SK-N-SH (cell line): ENCODE data around the gene LONP2. TPM values are rescaled to one million over a fixed set of nuclear protein-coding genes. Genes with fewer than 3 reads are reported as not detected.
A peak's percentile ranks its signal among the peaks of the same experiment; 100 is the strongest.

ENCODE experiments used
- CTCF ChIA-PET: fragments of 300-600, 350-600 bp; formaldehyde crosslinking; extraction: SDS; loops from one replicate; lab custom pipeline; 2021; lab: Yijun Ruan, JAX
- POLR2A ChIA-PET: fragments of 350-600 bp; sonication (Branson Sonifier 250); formaldehyde crosslinking; extraction: SDS; loops from one replicate; lab custom pipeline; 2020; ENCODE audit warnings: antibody characterized with exemption, inconsistent platforms; lab: Yijun Ruan, JAX
- DNase-seq: peaks from one replicate; pipeline ENCODE4 v3.0.0; 2012
- H2AFZ ChIP-seq: fragments of 200-600 bp; sonication (generic); 2 replicates; pipeline ENCODE4 v1.8.1; 2016; ENCODE audit warnings: antibody characterized with exemption, mild to moderate bottlenecking, low read depth
- H3F3A ChIP-seq: fragments of 200-600 bp; sonication (generic); replicated peaks from 2 replicates; pipeline ENCODE3; 2016; ENCODE audit warnings: antibody characterized with exemption, mild to moderate bottlenecking; ENCODE audit not compliant: insufficient read depth
- H3K27ac ChIP-seq, 2 experiments: fragments of 200-500 bp in 1 of 2; fragments of 200-600 bp in 1 of 2; sonication (Bioruptor generic) in 1 of 2; sonication (generic), shearing (Covaris generic) in 1 of 2; 2 replicates each; pipeline versions ENCODE4 v1.5.1 to v1.6.1; 2014 to 2016; ENCODE audit warnings: low read depth in 2 of 2, inconsistent platforms in 1 of 2, low read length in 1 of 2, mild to moderate bottlenecking in 1 of 2, mixed read lengths in 1 of 2
- H3K27me3 ChIP-seq: fragments of 200-600 bp; sonication (generic), shearing (Covaris generic); 2 replicates; pipeline ENCODE4 v1.6.1; 2016; ENCODE audit warnings: mixed run types; ENCODE audit not compliant: insufficient read depth
- H3K36me3 ChIP-seq, 2 experiments: fragments of 200-500 bp in 1 of 2; fragments of 200-600 bp in 1 of 2; sonication (Bioruptor generic) in 1 of 2; sonication (generic) in 1 of 2; replicated peaks in 1 of 2; 2 replicates each; pipeline versions ENCODE3 to v1.5.1; 2014 to 2016; ENCODE audit warnings: low read length in 1 of 2, mild to moderate bottlenecking in 1 of 2; ENCODE audit not compliant: insufficient read depth in 2 of 2, control insufficient read depth in 1 of 2
- H3K4me1 ChIP-seq, 2 experiments: fragments of 200-500 bp in 1 of 2; fragments of 200-600 bp in 1 of 2; sonication (Bioruptor generic) in 1 of 2; sonication (generic), shearing (Covaris generic) in 1 of 2; 2 replicates each; pipeline versions ENCODE4 v1.5.1 to v1.6.1; 2014 to 2016; ENCODE audit warnings: low read depth in 1 of 2, low read length in 1 of 2, mixed run types in 1 of 2; ENCODE audit not compliant: insufficient read depth in 2 of 2, control insufficient read depth in 1 of 2
- H3K4me2 ChIP-seq: fragments of 200-600 bp; sonication (generic), shearing (Covaris generic); 2 replicates; pipeline ENCODE4 v1.6.1; 2017; ENCODE audit warnings: mixed run types
- H3K4me3 ChIP-seq, 2 experiments: fragments of 200-500 bp in 1 of 2; fragments of 200-600 bp in 1 of 2; sonication (Bioruptor generic) in 1 of 2; sonication (generic), shearing (Covaris generic) in 1 of 2; 2 replicates each; pipeline versions ENCODE4 v1.5.1 to v1.8.1; 2014 to 2016; ENCODE audit warnings: low read depth in 2 of 2, inconsistent platforms in 1 of 2, low read length in 1 of 2, mild to moderate bottlenecking in 1 of 2, mixed read lengths in 1 of 2, moderate library complexity in 1 of 2
- H3K79me2 ChIP-seq: fragments of 200-600 bp; sonication (generic); 2 replicates; pipeline ENCODE4 v1.8.1; 2017; ENCODE audit warnings: mild to moderate bottlenecking; ENCODE audit not compliant: insufficient read depth
- H3K9ac ChIP-seq: fragments of 200-600 bp; sonication (generic); 2 replicates; pipeline ENCODE4 v1.6.1; 2017; ENCODE audit warnings: mixed run types
- H3K9me2 ChIP-seq: fragments of 200-600 bp; sonication (generic); 2 replicates; pipeline ENCODE4 v1.6.1; 2017; ENCODE audit warnings: mixed run types
- H3K9me3 ChIP-seq: fragments of 200-600 bp; sonication (generic); 2 replicates; pipeline ENCODE4 v1.6.1; 2017; ENCODE audit warnings: mixed run types, mild to moderate bottlenecking, moderate library complexity
- H4K20me1 ChIP-seq: fragments of 200-600 bp; sonication (generic); 2 replicates; pipeline ENCODE4 v1.6.1; 2017; ENCODE audit warnings: mild to moderate bottlenecking, mixed run types; ENCODE audit not compliant: insufficient read depth
- EP300 ChIP-seq, 2 experiments: IDR thresholded peaks; 2 replicates each; pipeline versions ENCODE4 v1.4.0 to v1.6.1; 2012; ENCODE audit warnings: borderline replicate concordance in 1 of 2, low read depth in 1 of 2, low read length in 1 of 2
- EZH2phosphoT487 ChIP-seq: fragments of 200-600 bp; sonication (generic); IDR thresholded peaks from 2 replicates; pipeline ENCODE4 v1.6.1; 2017; ENCODE audit warnings: low read depth, mixed run types, mild to moderate bottlenecking, antibody characterized with exemption, moderate library complexity, borderline replicate concordance
- MEF2A ChIP-seq: IDR thresholded peaks from 2 replicates; pipeline ENCODE4 v1.4.0; 2012; ENCODE audit warnings: low read depth, borderline replicate concordance
- MXI1 ChIP-seq: IDR thresholded peaks from 2 replicates; pipeline ENCODE4 v1.6.1; 2012; ENCODE audit warnings: mild to moderate bottlenecking, low read depth, low read length, improper control_type of control experiment
- RAD21 ChIP-seq: IDR thresholded peaks from 2 replicates; pipeline ENCODE4 v1.6.1; 2012; ENCODE audit warnings: mild to moderate bottlenecking, low read length
- RCOR1 ChIP-seq: fragments of 150-350 bp; IDR thresholded peaks from 2 replicates; pipeline ENCODE4 v1.6.1; 2017; ENCODE audit warnings: antibody characterized with exemption, low read length
- TEAD4 ChIP-seq: IDR thresholded peaks from 2 replicates; pipeline ENCODE4 v1.4.0; 2012; ENCODE audit warnings: mild to moderate bottlenecking, borderline replicate concordance; ENCODE audit not compliant: insufficient read depth
- YY1 ChIP-seq: IDR thresholded peaks from 2 replicates; pipeline ENCODE4 v1.4.0; 2012; ENCODE audit warnings: low read depth, mild to moderate bottlenecking
- WGBS: methylation state at CpG from one replicate; pipeline ENCODE4 v1.1.6; 2017; ENCODE audit warnings: low lambda C conversion rate; 5-methylcytosine and 5-hydroxymethylcytosine counted together
- polyA plus RNA-seq, 3 experiments: library from polyadenylated mRNA; depleted of rRNA; stranded (reverse); fragments of >200 nt; gene quantifications; 2 replicates each; pipeline ENCODE4 v1.2.3, GENCODE V29; 2012
- TF ChIP-seq, protein P1 (sequence below): IDR thresholded peaks from 2 replicates; pipeline ENCODE4 v1.6.1; 2012; ENCODE audit warnings: mild to moderate bottlenecking, low read depth, low read length, moderate library complexity
- TF ChIP-seq, protein P2 (sequence below): IDR thresholded peaks from 2 replicates; pipeline ENCODE4 v1.4.0; 2012; ENCODE audit warnings: low read depth
- TF ChIP-seq, protein P3 (sequence below): fragments of 150-350 bp; IDR thresholded peaks from 2 replicates; pipeline ENCODE4 v1.6.1; 2017; ENCODE audit warnings: antibody characterized with exemption, low read length, low read depth, borderline replicate concordance
- TF ChIP-seq, protein P4 (sequence below): fragments of 150-350 bp; IDR thresholded peaks from 2 replicates; pipeline ENCODE4 v1.6.1; 2016; ENCODE audit warnings: mild to moderate bottlenecking, low read depth, low read length

Gene LONP2
- polyA plus RNA-seq, 1 of the 3 experiments (the other 2 are of a cell fraction): 22.4 TPM

DNA sequence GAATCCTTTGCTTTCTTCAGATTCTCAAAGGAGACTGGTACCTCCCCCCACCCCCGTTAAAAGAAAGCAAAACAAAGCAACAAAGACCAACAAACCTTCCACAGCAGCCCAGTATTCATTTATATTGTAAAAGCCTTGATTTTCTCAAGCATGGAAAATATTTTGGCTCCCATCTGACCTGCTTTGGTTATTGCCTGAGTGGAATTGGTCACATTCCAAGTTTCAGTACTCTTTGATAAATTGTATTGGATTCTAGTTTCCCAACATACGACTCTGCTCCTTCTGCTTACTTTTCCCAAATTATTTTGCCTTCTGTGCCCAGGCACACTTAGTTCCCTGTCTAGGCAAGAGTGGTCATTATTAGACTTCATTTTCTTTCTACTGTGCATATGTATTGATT lies 2.0 kb downstream of the LONP2 start:
- Histone ChIP-seq H3K27me3 (no peaks in the 10 kb centered on the region), H2AFZ (no peak overlapping the region), H3K27ac (no peak overlapping the region), H3K4me3 (no peak overlapping the region; a peak in 1 of 4 replicates), H3K79me2 (peaks cover 70% of the 10 kb centered on the region), H3K4me2 (peak overlapping the region; percentile 87), H3K4me1 (peaks cover 6 to 10% of the 10 kb centered on the region in 2 experiments; a peak in 3 of 4 replicates), H3K9me3 (no peaks in the 10 kb centered on the region), H3K9me2 (no peaks in the 10 kb centered on the region), H3K9ac (no peak overlapping the region), H3F3A (no peaks in the 10 kb centered on the region), H4K20me1 (peaks cover 22% of the 10 kb centered on the region; the same call in 1 of the 2 replicates), H3K36me3 (no peaks in the 10 kb centered on the region)
- TF ChIP-seq, protein P1, sequence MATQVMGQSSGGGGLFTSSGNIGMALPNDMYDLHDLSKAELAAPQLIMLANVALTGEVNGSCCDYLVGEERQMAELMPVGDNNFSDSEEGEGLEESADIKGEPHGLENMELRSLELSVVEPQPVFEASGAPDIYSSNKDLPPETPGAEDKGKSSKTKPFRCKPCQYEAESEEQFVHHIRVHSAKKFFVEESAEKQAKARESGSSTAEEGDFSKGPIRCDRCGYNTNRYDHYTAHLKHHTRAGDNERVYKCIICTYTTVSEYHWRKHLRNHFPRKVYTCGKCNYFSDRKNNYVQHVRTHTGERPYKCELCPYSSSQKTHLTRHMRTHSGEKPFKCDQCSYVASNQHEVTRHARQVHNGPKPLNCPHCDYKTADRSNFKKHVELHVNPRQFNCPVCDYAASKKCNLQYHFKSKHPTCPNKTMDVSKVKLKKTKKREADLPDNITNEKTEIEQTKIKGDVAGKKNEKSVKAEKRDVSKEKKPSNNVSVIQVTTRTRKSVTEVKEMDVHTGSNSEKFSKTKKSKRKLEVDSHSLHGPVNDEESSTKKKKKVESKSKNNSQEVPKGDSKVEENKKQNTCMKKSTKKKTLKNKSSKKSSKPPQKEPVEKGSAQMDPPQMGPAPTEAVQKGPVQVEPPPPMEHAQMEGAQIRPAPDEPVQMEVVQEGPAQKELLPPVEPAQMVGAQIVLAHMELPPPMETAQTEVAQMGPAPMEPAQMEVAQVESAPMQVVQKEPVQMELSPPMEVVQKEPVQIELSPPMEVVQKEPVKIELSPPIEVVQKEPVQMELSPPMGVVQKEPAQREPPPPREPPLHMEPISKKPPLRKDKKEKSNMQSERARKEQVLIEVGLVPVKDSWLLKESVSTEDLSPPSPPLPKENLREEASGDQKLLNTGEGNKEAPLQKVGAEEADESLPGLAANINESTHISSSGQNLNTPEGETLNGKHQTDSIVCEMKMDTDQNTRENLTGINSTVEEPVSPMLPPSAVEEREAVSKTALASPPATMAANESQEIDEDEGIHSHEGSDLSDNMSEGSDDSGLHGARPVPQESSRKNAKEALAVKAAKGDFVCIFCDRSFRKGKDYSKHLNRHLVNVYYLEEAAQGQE: no peak
- no peak for TF ChIP-seq RCOR1
- no peak for TF ChIP-seq MXI1
- TF ChIP-seq, protein P2, sequence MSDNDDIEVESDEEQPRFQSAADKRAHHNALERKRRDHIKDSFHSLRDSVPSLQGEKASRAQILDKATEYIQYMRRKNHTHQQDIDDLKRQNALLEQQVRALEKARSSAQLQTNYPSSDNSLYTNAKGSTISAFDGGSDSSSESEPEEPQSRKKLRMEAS: no peak
- no peak for TF ChIP-seq EZH2phosphoT487
- no peak for TF ChIP-seq MEF2A
- TF ChIP-seq, protein P3, sequence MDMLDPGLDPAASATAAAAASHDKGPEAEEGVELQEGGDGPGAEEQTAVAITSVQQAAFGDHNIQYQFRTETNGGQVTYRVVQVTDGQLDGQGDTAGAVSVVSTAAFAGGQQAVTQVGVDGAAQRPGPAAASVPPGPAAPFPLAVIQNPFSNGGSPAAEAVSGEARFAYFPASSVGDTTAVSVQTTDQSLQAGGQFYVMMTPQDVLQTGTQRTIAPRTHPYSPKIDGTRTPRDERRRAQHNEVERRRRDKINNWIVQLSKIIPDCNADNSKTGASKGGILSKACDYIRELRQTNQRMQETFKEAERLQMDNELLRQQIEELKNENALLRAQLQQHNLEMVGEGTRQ: no peak
- TF ChIP-seq, protein P4, sequence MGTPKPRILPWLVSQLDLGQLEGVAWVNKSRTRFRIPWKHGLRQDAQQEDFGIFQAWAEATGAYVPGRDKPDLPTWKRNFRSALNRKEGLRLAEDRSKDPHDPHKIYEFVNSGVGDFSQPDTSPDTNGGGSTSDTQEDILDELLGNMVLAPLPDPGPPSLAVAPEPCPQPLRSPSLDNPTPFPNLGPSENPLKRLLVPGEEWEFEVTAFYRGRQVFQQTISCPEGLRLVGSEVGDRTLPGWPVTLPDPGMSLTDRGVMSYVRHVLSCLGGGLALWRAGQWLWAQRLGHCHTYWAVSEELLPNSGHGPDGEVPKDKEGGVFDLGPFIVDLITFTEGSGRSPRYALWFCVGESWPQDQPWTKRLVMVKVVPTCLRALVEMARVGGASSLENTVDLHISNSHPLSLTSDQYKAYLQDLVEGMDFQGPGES: no peak
- no peak for TF ChIP-seq TEAD4
- TF ChIP-seq YY1: no peak
- TF ChIP-seq EP300 (IDR thresholded peaks at IDR 0.05; ENCODE audit: borderline replicate concordance in 1 of 2, low read depth in 1 of 2, low read length in 1 of 2): no peak
- no peak for TF ChIP-seq RAD21
- 78% methylated on average over 2 of the region's 2 CpGs for WGBS
- POLR2A ChIA-PET: no interaction called here
- no peak for DNase-seq
- CTCF ChIA-PET: interaction anchor here (1.7 kb wide), 1 partner anchor 377 kb away, joined by 5 read pairs; no protein-coding TSS in a partner anchor
